D721Med (cell line): Measurements from ENCODE around the gene SKIDA1.

Experiments
- DNase-seq: peaks from one replicate; pipeline ENCODE4 v3.0.0; 2011; ENCODE audit warnings: low spot score; ENCODE audit not compliant: insufficient read length
- FAIRE-seq: peaks from 2 replicates; lab custom pipeline; 2011; peaks lifted over from hg19 to GRCh38; lab: Jason Lieb, UNC
- TF ChIP-seq, protein P1 (sequence below): IDR thresholded peaks from 2 replicates; pipeline ENCODE4 v1.5.1; 2012; ENCODE audit warnings: mild to moderate bottlenecking, control low read depth; ENCODE audit not compliant: insufficient read depth; ENCODE audit errors: missing control alignments

SKIDA1 gene

DNA sequence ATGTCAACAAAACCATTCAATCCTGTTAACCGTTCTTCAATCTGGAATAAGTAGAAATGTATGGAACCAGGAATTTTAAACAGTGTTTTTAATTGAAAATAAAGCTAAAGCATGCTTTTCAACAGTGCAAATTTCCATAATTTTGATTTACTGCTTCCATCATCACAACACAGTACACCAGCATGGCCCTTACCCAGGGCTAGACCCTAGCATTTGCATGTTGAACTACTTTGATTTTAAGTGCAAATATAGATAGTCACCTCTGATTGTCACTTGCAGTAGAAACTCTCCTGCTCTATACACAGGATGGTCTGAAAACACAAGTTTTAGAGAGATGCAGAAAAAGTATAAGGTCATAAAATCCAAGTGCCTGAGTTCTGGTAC is 12.1 kb downstream of the SKIDA1 start:
- TF ChIP-seq, protein P1, sequence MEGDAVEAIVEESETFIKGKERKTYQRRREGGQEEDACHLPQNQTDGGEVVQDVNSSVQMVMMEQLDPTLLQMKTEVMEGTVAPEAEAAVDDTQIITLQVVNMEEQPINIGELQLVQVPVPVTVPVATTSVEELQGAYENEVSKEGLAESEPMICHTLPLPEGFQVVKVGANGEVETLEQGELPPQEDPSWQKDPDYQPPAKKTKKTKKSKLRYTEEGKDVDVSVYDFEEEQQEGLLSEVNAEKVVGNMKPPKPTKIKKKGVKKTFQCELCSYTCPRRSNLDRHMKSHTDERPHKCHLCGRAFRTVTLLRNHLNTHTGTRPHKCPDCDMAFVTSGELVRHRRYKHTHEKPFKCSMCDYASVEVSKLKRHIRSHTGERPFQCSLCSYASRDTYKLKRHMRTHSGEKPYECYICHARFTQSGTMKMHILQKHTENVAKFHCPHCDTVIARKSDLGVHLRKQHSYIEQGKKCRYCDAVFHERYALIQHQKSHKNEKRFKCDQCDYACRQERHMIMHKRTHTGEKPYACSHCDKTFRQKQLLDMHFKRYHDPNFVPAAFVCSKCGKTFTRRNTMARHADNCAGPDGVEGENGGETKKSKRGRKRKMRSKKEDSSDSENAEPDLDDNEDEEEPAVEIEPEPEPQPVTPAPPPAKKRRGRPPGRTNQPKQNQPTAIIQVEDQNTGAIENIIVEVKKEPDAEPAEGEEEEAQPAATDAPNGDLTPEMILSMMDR: no peak
- FAIRE-seq: no peak
- no peak for DNase-seq

DNA sequence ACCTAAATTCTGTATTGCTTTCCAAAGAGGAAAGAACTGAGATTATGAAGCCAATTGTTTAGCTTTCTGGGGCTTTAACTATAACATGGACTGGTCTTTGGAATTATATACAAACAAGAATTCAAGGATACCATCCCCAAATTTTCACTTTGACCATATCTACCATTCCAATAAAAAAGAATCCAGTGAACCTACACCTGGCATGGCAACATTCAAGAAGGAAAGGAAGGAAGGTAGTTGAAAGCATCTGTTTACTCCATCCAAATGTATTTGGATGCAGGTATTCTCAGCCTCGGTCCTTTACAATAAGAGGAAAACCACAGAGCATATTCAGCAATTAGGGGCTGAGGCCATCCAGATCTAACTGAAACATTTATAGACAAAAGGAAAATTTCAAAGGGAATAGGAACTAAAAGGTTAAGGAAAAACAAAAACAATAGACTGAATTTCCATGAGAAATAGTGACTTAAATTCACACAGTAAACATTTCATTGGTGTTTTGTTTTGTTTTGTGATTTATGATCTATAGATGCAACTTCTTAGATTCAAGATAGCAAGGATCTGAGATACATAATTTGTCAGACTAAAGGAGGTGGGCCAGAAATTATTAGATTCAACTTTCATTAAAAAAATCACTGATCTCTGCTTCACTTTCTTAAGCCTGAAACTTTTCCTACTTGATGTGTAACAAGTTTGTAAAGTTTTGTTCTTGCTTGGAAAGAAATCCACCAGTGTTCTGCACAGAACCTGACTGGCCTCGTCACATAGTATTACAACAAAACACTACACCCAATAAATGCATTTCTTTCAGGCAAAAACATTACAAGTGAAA is 12.7 kb downstream of the SKIDA1 start:
- no peak for DNase-seq
- FAIRE-seq: no peak
- TF ChIP-seq, protein P1: no peak

DNA sequence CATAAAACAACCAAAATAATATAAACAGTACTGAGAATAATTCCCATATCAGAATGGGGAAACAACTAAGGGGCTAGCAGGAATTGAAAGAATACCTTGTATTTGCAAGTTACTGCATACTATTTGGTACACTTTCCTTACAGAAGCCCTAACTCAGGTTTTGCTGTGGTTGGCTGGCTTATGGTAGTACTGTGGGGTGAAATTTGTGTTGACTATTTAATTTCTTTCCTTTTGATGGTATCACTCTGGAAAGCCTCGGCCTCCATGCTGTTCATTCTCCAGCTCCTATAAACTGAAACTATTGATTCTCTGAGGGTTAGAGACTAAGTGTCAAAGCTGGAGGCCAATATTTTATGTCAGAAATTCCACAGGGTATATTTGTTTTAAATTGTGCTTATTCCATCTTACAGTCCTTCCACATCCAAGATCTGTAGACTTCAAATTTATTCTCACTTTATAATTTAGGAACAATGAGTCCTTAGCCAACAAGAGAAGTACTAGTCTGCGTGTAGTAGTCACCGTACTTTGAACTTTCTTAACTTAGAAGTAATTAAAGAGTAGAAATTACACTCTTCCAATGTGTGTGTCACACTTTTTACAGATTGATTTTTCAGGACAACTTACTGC is 13.4 kb downstream of the SKIDA1 start:
- no peak for DNase-seq
- TF ChIP-seq, protein P1: no peak
- no peak for FAIRE-seq

DNA sequence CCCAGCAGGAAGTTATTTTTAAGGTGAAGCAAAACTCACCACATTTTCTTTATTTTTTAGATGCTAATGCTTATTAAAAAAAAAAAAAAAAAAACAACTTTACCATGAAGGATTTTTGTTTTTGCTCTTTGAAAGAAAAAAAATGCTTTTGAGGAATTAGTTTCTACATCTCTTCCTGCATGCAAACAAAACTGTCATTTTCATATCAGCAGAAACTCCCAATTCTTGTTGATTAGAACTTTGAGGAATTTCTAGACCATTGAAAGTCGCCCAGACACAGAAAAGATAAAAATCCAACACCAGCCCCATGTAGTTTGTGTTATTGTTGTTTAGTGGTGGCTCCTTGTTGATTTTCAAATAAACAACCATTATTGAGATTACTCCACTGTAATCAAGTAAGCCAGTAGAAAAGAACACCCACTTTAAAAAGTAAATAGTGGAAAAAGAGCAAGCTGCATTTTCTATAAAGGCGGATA is 14.3 kb downstream of the SKIDA1 start:
- FAIRE-seq: no peak
- no peak for DNase-seq
- TF ChIP-seq, protein P1: no peak

DNA sequence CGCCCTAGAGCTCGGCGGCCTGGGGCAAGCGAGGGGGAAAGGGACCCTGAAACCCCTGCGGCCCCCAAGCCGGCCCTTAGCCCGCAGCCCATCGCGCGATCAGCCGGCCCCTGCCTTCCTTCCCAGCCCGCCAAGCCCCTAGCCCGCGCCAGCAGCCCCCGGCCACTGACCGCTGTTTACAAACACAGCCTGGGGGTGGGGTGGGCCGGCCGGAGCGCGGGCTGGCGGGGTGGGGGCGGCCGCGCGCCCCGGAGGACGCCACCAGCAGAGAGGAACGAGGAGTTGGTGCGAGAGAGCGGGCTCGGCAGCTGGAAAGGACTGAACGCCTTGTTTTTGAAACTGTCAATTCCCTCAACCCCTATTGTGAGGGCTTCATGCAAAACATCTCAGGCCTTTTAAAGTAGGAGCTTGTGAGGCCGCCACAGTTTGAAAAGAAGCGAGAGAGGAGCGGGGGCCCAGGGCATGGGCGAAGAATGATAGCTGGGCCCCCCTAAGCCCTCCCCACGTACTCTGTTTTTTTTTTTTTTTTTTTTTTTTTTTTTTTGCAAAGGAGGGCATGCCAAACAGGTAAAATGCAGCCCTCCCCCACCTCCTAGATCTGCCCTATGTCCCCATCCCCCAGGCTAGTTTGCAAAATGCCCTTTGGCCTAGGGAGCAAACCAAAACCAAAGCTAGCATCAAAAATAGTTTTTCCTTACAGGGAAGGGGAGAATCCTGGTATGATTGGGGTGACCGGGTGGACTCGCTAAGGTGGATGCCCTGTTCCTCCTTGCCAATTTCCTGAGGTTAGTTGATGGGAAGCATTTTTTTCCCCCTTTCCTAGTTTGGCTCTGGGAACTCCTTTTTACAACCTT is 15.0 kb downstream of the SKIDA1 start:
- no peak for FAIRE-seq
- DNase-seq: no peak
- TF ChIP-seq, protein P1: no peak

DNA sequence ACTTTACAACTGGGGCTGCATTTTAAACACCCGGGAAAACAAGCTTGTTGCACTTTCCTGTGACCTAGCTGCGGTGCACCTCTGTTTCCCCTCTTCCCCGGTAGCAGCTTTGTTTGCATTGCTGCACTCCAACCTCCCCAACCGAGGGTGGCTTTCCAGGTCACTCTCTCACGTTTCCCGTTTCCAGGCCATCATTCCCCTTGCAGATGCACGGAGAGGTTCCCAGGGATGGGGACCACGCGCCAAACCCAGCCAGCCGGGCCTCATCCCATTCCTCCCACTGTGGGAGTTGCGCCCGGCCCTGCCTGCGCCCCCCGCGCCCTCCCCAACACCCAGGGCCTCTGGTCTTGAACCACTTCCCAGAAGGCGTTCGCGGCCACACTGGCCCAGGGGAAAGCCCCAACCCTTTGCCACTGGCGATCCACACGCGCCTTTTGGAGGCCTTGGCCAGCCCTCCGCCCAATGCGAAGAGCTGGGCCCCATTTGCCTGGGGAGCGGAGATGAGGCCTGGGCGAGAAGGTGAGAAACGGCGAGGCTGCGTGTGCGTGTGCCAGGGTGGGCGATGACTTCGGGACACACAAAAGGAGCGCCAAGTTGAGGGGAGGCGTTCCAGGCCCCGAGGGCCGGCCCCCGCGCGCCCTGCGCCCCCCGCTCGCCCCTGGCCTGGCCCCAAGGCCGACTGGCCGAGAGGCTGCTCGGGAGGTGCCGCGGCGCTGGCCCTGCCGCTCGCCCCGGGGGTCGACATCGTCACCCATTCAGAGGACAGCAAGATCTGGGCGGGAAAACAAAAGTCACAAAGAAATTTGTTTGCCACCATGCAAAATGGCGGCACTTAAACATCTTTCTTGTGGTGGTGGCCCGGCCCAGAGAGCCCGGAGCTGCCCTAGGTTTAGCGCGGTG is 15.9 kb downstream of the SKIDA1 start:
- TF ChIP-seq, protein P1: no peak
- no peak for FAIRE-seq
- no peak for DNase-seq
